HG03159 (cell line): ENCODE measurements around the gene EBP.
"Not testable (repeated sequence)": the region's sequence is repeated elsewhere in the genome, so short reads cannot be mapped to it uniquely, and the experiment has no call there.

Experiments
- ATAC-seq: cut with Tn5 transposase; IDR thresholded peaks from one replicate; pipeline ENCODE4 v1.9.1; 2021; ENCODE audit warnings: mild to moderate bottlenecking, moderate library complexity; ENCODE audit not compliant: unreplicated experiment

Gene EBP

GRCh38 chrX:48520976-48521352 lies 644 bp upstream of the EBP start:
- ATAC-seq, result no peak

- ATAC-seq, result no peak
Measured at GRCh38 chrX:48522291-48522690, 683 bp downstream of the EBP start.

GRCh38 chrX:48523682-48524081 lies 2.1 kb downstream of the EBP start:
- no peak for ATAC-seq

GRCh38 chrX:48525853-48526252 lies 4.2 kb downstream of the EBP start:
- ATAC-seq, result not testable (repeated sequence)

- ATAC-seq, result no peak
Measured at GRCh38 chrX:48530736-48531135, 9.1 kb downstream of the EBP start.

- ATAC-seq, result no peak
Measured at GRCh38 chrX:48531358-48531959, 9.9 kb downstream of the EBP start.

- no peak for ATAC-seq
Measured at GRCh38 chrX:48532161-48532560, 10.6 kb downstream of the EBP start.

- ATAC-seq, result no peak
Measured at GRCh38 chrX:48533165-48533564, 11.6 kb downstream of the EBP start.

- no peak for ATAC-seq
Measured at GRCh38 chrX:48538641-48539344, 17.2 kb downstream of the EBP start.

GRCh38 chrX:48539345-48540027 lies 17.9 kb downstream of the EBP start, which contains the start of gene TBC1D25:
Gene TBC1D25 (plus strand): TSS chrX:48539714. CDS start chrX:48539798, 84 bp downstream.
- peak; percentile 85 for ATAC-seq

- peak; percentile 25 for ATAC-seq
Measured at GRCh38 chrX:48540028-48540375, 18.4 kb downstream of the EBP start.

GRCh38 chrX:48540480-48540879 lies 18.9 kb downstream of the EBP start:
- no peak for ATAC-seq

- no peak for ATAC-seq
Measured at GRCh38 chrX:48541140-48541814, 19.7 kb downstream of the EBP start.

- ATAC-seq, result no peak
Measured at GRCh38 chrX:48548871-48549270, 27.3 kb downstream of the EBP start.

- not testable (repeated sequence) for ATAC-seq
Measured at GRCh38 chrX:48555731-48556325, 34.2 kb downstream of the EBP start.

GRCh38 chrX:48558271-48558670 lies 36.7 kb downstream of the EBP start:
- ATAC-seq, result no peak

- no peak for ATAC-seq
Measured at GRCh38 chrX:48559636-48560035, 38.0 kb downstream of the EBP start.

GRCh38 chrX:48560056-48560455 lies 38.4 kb downstream of the EBP start:
- ATAC-seq, result no peak

- no peak for ATAC-seq
Measured at GRCh38 chrX:48560681-48561080, 39.1 kb downstream of the EBP start.

GRCh38 chrX:48569958-48570357 lies 48.4 kb downstream of the EBP start:
- ATAC-seq, result no peak

GRCh38 chrX:48573690-48574269 lies 52.2 kb downstream of the EBP start:
- ATAC-seq, result peak; percentile 2
